AG09319 (cell line): ENCODE results near the gene NLRC3.

Source experiments
- DNase-seq: peaks from one replicate; pipeline ENCODE4 v3.0.0-alpha.2; 2010; ENCODE audit warnings: low read depth; ENCODE audit errors: extremely low read depth
- CTCF ChIP-seq: IDR thresholded peaks from 2 replicates; pipeline ENCODE4 v1.5.1; 2011; ENCODE audit warnings: low read depth, mild to moderate bottlenecking, inconsistent platforms, low read length, moderate library complexity

NLRC3 gene

GRCh38 chr16:3577302-3577752, at the start of gene NLRC3:
Gene NLRC3 (minus strand): TSS chr16:3577403. CDS start chr16:3565036, 12,367 bp downstream.
- no peak for DNase-seq
- TF ChIP-seq CTCF, result no peak

GRCh38 chr16:3625911-3626732, 48.9 kb upstream of the NLRC3 start:
- no peak for DNase-seq

GRCh38 chr16:3625331-3625730, 48.1 kb upstream of the NLRC3 start:
- no peak for TF ChIP-seq CTCF
- no peak for DNase-seq

More at GRCh38 chr16:3625911-3626732, 48.9 kb upstream of the NLRC3 start:
- TF ChIP-seq CTCF, result no peak

- TF ChIP-seq CTCF, result no peak
- no peak for DNase-seq
Measured at GRCh38 chr16:3623642-3624041, 46.4 kb upstream of the NLRC3 start.

GRCh38 chr16:3618769-3619141, 41.6 kb upstream of the NLRC3 start:
- no peak for DNase-seq
- no peak for TF ChIP-seq CTCF

GRCh38 chr16:3612510-3613466, 35.6 kb upstream of the NLRC3 start:
- no peak for TF ChIP-seq CTCF
- DNase-seq, result no peak
